DMS114 treated with DMSO at 0.1 percent for 48 hours (cell line): ENCODE results near the gene PTPN13.

Experiments used
- DNase-seq: peaks from one replicate; lab custom pipeline; 2025; ENCODE audit not compliant: unreplicated experiment; lab: John Stamatoyannopoulos, UW

Gene PTPN13

DNA sequence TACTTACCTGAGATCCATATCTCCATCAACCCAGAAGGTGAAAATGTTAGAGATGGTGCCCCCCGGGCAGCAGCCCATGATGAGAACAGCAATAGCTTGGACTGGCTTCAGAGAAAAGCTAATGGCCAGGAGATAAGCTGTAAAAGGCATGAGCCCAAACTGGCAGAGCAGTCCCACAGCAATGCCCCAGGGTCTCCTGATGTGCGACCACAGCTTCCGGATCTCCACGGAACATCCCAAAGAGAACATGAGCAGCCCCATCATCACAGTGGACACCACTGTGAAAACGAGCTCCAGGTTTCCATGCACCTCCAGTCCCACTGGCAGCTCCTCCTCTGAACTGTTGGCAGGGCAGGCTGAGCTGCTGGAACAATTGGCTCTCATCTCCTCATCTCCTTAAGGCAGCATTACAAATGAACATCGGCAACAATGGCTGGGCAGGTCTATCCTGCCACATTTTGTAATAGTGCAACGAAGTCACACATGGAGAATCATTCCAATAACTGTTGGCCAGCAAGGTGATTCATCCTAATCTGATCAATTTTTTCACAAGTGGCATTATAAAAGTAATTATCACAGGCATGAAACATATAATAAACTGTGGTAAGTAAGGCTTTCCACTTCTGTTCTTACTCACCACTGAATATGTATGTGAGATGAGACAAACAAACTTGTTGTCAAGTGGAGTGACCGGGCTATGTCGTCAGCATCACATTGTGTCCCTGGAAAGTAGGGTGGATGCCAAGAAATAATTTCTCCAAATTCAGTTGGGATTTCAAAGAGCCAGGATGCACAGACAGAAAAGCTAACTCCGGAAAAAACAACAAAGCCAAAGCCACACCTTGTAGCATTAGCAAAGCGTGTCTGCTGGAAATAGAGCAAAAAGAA lies 254.9 kb downstream of the PTPN13 start, which contains the start of gene SLC10A6:
Gene SLC10A6, minus strand, starts transcription at position 653 of the 888 bp plus-strand sequence. Its CDS starts 269 bp downstream, at position 384.
- no peak for DNase-seq

DNA sequence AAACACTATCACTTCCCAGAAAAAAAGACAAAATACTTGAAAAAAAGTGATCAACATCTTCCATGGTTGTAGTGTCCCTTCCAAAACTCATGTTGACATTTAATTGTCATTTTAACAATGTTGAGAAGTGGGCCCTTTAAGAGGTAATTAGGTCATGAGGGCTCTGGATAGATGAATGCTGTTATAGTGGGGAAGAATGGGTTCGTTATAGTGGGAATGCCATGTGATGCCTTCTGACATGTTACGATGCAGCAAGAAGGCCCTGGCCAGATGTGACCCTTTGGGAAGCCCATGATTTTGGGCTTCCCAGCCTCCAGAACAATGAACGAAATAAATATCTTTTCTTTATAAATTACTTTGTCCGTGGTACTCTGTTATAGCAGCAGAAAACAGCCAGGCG lies 259.1 kb downstream of the PTPN13 start:
- DNase-seq: no peak

DNA sequence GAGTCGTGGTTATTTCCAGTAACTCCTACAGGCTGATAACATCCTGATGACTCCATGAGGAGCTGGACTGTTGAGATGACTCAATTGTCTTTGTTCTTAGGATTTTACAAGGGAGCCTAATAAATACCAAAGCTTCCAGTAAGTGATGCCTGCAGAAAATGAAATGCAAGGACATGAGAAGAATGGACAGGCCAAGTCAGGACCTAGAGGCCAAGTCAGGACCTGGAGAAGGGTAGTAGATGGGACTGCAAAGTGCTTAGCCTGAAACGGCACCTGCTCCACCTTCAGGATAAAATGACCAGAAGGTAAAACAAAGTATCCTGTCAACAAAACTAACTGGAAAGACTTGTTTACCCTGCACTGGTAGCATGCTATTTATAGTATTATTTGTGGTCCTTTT lies 261.5 kb downstream of the PTPN13 start:
- DNase-seq: no peak

GRCh38 chr4:86856896-86857295 lies 262.8 kb downstream of the PTPN13 start:
- no peak for DNase-seq

DNA sequence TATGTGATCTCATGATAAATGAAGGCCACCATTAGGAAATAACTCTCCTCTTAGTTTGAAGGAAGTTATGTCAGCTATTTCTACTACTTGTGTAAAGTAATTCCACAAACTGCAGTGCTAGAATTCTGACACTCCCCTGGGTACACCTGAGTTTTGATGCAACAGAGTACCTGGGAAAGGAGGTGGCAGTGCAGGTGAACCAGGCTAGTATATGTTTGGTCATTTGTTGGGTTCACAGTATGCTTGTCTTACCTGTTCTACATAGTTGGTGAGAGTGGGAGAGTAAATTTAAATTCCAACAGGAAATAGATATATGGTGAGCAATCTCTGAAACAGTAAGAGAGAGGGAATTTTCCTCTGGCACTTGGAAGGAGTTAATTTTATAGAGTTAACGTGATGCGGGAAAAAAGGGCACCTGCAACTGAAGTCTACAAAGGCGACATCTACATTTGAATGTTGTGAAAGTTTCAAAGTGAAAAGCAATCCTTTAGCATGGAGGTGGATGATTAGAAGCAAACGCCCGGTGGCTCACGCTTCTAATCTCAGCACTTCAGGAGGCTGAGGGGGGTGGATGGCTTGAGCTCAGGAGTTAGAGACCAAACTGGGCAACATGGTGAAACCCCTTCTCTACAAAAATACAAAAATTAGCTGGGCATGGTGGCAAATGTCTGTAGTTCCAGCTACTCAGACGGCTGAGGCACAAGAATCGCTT lies 263.4 kb downstream of the PTPN13 start:
- no peak for DNase-seq
